Measurements from ENCODE around the gene PDCD7.
"Not testable (repeated sequence)": the region's sequence is repeated elsewhere in the genome, so short reads cannot be mapped to it uniquely, and the experiment has no call there.

PDCD7 gene

GRCh38 chr15:65115086-65115485 is 18.5 kb downstream of the PDCD7 start, which contains the start of gene UBAP1L:
UBAP1L (minus strand) TSS chr15:65115200; CDS start chr15:65106215, 8,985 bp downstream.
- no peak for DNase-seq

GRCh38 chr15:65110676-65111292 is 22.8 kb downstream of the PDCD7 start:
- DNase-seq, result no peak

GRCh38 chr15:65106011-65106590 is 27.5 kb downstream of the PDCD7 start:
- DNase-seq, result no peak

GRCh38 chr15:65105038-65105437 is 28.6 kb downstream of the PDCD7 start:
- DNase-seq, result no peak

- no peak for DNase-seq
Measured at GRCh38 chr15:65102912-65103311, 30.7 kb downstream of the PDCD7 start.

GRCh38 chr15:65101891-65102708 is 31.5 kb downstream of the PDCD7 start:
- DNase-seq, result no peak

- DNase-seq, result peak; percentile 78
Measured at GRCh38 chr15:65101411-65101890, 32.2 kb downstream of the PDCD7 start.

- no peak for DNase-seq
Measured at GRCh38 chr15:65100442-65100841, 33.2 kb downstream of the PDCD7 start.

- DNase-seq, result not testable (repeated sequence)
Measured at GRCh38 chr15:65099801-65100200, 33.8 kb downstream of the PDCD7 start.

- DNase-seq, result no peak
Measured at GRCh38 chr15:65099336-65099735, 34.3 kb downstream of the PDCD7 start.

GRCh38 chr15:65097651-65098263 is 35.9 kb downstream of the PDCD7 start:
- DNase-seq, result no peak

GRCh38 chr15:65096481-65097385 is 36.9 kb downstream of the PDCD7 start:
- no peak for DNase-seq

GRCh38 chr15:65095747-65096104 is 37.9 kb downstream of the PDCD7 start:
- no peak for DNase-seq

GRCh38 chr15:65095011-65095746 is 38.4 kb downstream of the PDCD7 start:
- no peak for DNase-seq

- DNase-seq, result no peak
Measured at GRCh38 chr15:65094294-65094995, 39.2 kb downstream of the PDCD7 start.

GRCh38 chr15:65093793-65094170 is 39.8 kb downstream of the PDCD7 start:
- not testable (repeated sequence) for DNase-seq

GRCh38 chr15:65092911-65093792 is 40.5 kb downstream of the PDCD7 start:
- no peak for DNase-seq

- DNase-seq, result no peak
Measured at GRCh38 chr15:65091946-65092770, 41.5 kb downstream of the PDCD7 start.

Measured in hematopoietic multipotent progenitor cell treated with erythropoietin and hydrocortisone succinate and interleukin-3 and kit ligand, for 6 days (in vitro differentiated cells).